Measurements from ENCODE around the gene ZNF638. TPM values are rescaled to one million over a fixed set of nuclear protein-coding genes. Genes with fewer than 3 reads are reported as not detected.

ZNF638 gene
- polyA plus RNA-seq, 1 of the 3 experiments (the other 2 are of a cell fraction): 28.1 TPM

- TF ChIP-seq ZBTB33 (IDR thresholded peaks at IDR 0.05; ENCODE audit: borderline replicate concordance, low read depth): no peak
These were observed 140.4 kb downstream of the ZNF638 start (continued) for GRCh38 chr2:71472019-71472418.

GRCh38 chr2:71473346-71474031 is 141.9 kb downstream of the ZNF638 start:
- 65% methylated on average over 9 of the region's 9 CpGs for WGBS (ENCODE audit: low lambda C conversion rate)
- no peaks in the 10 kb centered on the region for H3F3A ChIP-seq (replicated peaks; ENCODE audit: insufficient read depth)
- H2AFZ ChIP-seq (ENCODE audit: low read depth): no peak overlapping the region
- H3K4me1 ChIP-seq (ENCODE audit: control insufficient read depth in 1 of 2, insufficient read depth in 2 of 2, low read depth in 1 of 2, low read length in 1 of 2): peaks cover 0 to 6% of the 10 kb centered on the region in 2 experiments; a peak in 1 of 4 replicates
- POLR2A ChIA-PET: no interaction called here
- H3K9ac ChIP-seq: no peak overlapping the region
- CTCF ChIA-PET: interaction anchor here (1.0 to 2.4 kb wide), 4 partner anchors 8 to 174 kb away, joined by 3 to 8 read pairs (median 4); no protein-coding TSS in a partner anchor
- peaks cover 10% of the 10 kb centered on the region for H3K27me3 ChIP-seq (ENCODE audit: insufficient read depth)
- H3K79me2 ChIP-seq (ENCODE audit: insufficient read depth): no peaks in the 10 kb centered on the region
- no peak for DNase-seq
- no peaks in the 10 kb centered on the region for H3K9me3 ChIP-seq
- no peak overlapping the region for H3K4me3 ChIP-seq (ENCODE audit: low read depth in 2 of 2, low read length in 1 of 2)
- no peak overlapping the region for H3K27ac ChIP-seq (ENCODE audit: low read depth in 2 of 2, low read length in 1 of 2)
- no peaks in the 10 kb centered on the region for H3K36me3 ChIP-seq (replicated peaks in 1 of 2; ENCODE audit: control insufficient read depth in 1 of 2, insufficient read depth in 2 of 2, low read length in 1 of 2)
- no peak for TF ChIP-seq FOXM1 (IDR thresholded peaks at IDR 0.05; ENCODE audit: low read depth)
- no peak for TF ChIP-seq CHD2 (IDR thresholded peaks at IDR 0.05; ENCODE audit: low read length, partially characterized antibody)
- TF ChIP-seq RFX5 (IDR thresholded peaks at IDR 0.05; ENCODE audit: low read length): no peak
- TF ChIP-seq USF2 (IDR thresholded peaks at IDR 0.05; ENCODE audit: borderline replicate concordance, low read depth, low read length): no peak
- TF ChIP-seq NFIC (IDR thresholded peaks at IDR 0.05; ENCODE audit: borderline replicate concordance): no peak
- TF ChIP-seq TAF1 (IDR thresholded peaks at IDR 0.05; ENCODE audit: borderline replicate concordance, low read depth, low read length): no peak
- no peak for TF ChIP-seq SIN3A (IDR thresholded peaks at IDR 0.05; ENCODE audit: borderline replicate concordance, low read depth, low read length)
- TF ChIP-seq RCOR1 (IDR thresholded peaks at IDR 0.05; ENCODE audit: low read length): no peak
- no peak for TF ChIP-seq TEAD4 (IDR thresholded peaks at IDR 0.05; ENCODE audit: borderline replicate concordance, insufficient read depth)
- TF ChIP-seq MXI1 (IDR thresholded peaks at IDR 0.05; ENCODE audit: low read depth, low read length): no peak
- TF ChIP-seq ZBTB33 (IDR thresholded peaks at IDR 0.05; ENCODE audit: borderline replicate concordance, low read depth): no peak
- no peak for TF ChIP-seq IRF3 (IDR thresholded peaks at IDR 0.05; ENCODE audit: low read depth, low read length)
- TF ChIP-seq NRF1 (IDR thresholded peaks at IDR 0.05; ENCODE audit: low read depth, low read length): no peak
- no peak for TF ChIP-seq RAD21 (IDR thresholded peaks at IDR 0.05; ENCODE audit: low read length)
- TF ChIP-seq FOSL2 (IDR thresholded peaks at IDR 0.05; ENCODE audit: borderline replicate concordance, low read depth): no peak
- TF ChIP-seq FOXJ3 (CRISPR knock-in tag; IDR thresholded peaks at IDR 0.05): no peak
- no peak for TF ChIP-seq POLR2AphosphoS5 (IDR thresholded peaks at IDR 0.05; ENCODE audit: low read depth, low read length)
- TF ChIP-seq GATA2 (CRISPR knock-in tag; IDR thresholded peaks at IDR 0.05): no peak
- no peak for TF ChIP-seq TCF12 (IDR thresholded peaks at IDR 0.05)
- no peak for TF ChIP-seq EP300 (IDR thresholded peaks at IDR 0.05; ENCODE audit: borderline replicate concordance in 1 of 2, low read depth in 1 of 2, low read length in 1 of 2)
- no peak overlapping the region for H3K4me2 ChIP-seq
- H3K9me2 ChIP-seq: no peaks in the 10 kb centered on the region
- H4K20me1 ChIP-seq (ENCODE audit: insufficient read depth): no peaks in the 10 kb centered on the region
